ENCODE measurements around the gene MS4A7.

- no peak for TF ChIP-seq CTCF (conservative IDR thresholded peaks at IDR 0.05; ENCODE audit: low read length)
- no peak for TF ChIP-seq EZH2phosphoT487 (IDR thresholded peaks at IDR 0.05; ENCODE audit: borderline replicate concordance)
These were observed 18.5 kb downstream of the MS4A7 start for GRCh38 chr11:60396799-60397198.
